Mesodermal cell (in vitro differentiated cells): ENCODE data around the gene LRRC8A.

Source experiments
- H3K27ac ChIP-seq: 2 replicates; pipeline ENCODE4 v1.7.0; 2013; ENCODE audit warnings: mild to moderate bottlenecking, low read depth, low read length, moderate library complexity; ENCODE audit not compliant: severe bottlenecking
- H3K36me3 ChIP-seq: 2 replicates; pipeline ENCODE4 v1.7.1; 2013; ENCODE audit warnings: mild to moderate bottlenecking, low read length, moderate library complexity; ENCODE audit not compliant: control insufficient read depth, insufficient read depth
- H3K4me1 ChIP-seq: one replicate; pipeline ENCODE4 v1.7.1; 2013; ENCODE audit warnings: mild to moderate bottlenecking, low read length; ENCODE audit not compliant: insufficient read depth, control insufficient read depth, poor library complexity, severe bottlenecking
- H3K4me3 ChIP-seq: 2 replicates; pipeline ENCODE4 v1.7.0; 2013; ENCODE audit warnings: low read length, control low read depth, mild to moderate bottlenecking; ENCODE audit not compliant: insufficient read depth, poor library complexity, severe bottlenecking; ENCODE audit errors: extremely low read depth
- H3K9me3 ChIP-seq: 2 replicates; pipeline ENCODE4 v1.7.1; 2013; ENCODE audit warnings: mild to moderate bottlenecking, low read length, moderate library complexity; ENCODE audit not compliant: control insufficient read depth
- WGBS, 2 experiments: methylation state at CpG; one replicate each; pipeline ENCODE4 v1.1.5; 2013; ENCODE audit warnings: missing lambda C conversion rate in 2 of 2; ENCODE audit not compliant: insufficient coverage in 2 of 2; 5-methylcytosine and 5-hydroxymethylcytosine counted together

Gene LRRC8A

DNA sequence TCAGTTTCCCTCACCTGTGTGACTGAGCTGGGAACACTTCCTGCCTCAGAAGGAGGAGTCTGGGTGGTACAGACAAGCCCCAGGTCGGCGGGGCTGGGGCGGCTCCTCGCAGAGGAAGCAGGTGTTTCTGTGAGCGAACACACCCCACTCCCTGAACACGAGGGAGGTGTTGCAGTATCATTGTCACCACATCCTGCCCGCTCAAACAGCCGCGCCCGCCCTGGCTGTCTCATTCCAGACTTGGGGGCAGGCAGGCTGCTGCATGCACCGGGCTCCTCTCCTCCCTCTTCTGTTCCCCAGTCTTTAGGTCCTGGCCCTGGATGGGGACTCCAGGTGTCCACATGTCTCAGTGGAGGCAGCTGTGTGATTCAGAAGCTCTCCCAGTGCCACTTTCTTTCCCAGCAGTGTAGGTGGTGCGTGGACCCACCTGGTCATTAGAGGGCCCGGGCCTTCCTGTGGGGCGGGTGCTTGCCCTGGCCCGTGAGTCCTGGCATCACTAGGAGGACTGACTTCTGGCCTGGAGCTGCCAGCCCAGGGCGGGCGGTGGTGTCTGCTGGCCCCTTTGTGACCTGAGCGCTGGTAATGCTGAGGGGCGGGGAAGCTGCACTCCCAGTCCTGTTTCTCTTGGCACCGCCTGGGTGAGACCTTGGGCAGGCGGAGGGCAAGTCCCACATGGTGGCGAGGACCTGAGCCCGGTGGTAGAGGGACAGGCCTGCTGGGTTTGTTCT, 20.6 kb downstream of the LRRC8A start:
- H3K4me3 ChIP-seq, result no peak overlapping the region
- 94 to 96% methylated on average over 19 to 21 of the region's 23 CpGs for WGBS, 2 experiments
- no peaks in the 10 kb centered on the region for H3K9me3 ChIP-seq
- H3K27ac ChIP-seq, result no peak overlapping the region
- H3K4me1 ChIP-seq, result peaks cover 34% of the 10 kb centered on the region
- peaks cover 78% of the 10 kb centered on the region for H3K36me3 ChIP-seq

DNA sequence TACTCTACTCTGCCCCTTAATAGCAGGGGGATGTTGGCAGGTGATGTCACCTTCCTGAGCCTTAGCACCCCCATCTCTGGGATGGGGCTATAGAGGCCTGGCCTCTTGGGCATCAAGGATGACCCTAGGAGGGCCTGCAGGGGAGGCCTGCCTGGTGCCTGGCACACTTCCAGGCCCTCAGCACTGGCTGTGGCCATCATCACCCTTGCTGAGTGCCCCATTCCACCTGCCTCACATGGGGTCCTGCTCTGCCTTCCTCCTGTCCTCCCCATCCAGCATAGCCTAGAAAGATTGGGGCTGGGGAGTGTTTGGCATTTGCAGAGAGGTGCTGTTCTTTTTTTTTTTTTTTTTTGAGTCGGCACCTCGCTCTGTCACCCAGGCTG, 21.1 kb downstream of the LRRC8A start:
- no peak overlapping the region for H3K4me3 ChIP-seq
- H3K27ac ChIP-seq, result no peak overlapping the region
- 90% methylated on average over 2 of the region's 2 CpGs; no CpG with 5 or more reads in 1 of the 2 experiments for WGBS, 2 experiments

DNA sequence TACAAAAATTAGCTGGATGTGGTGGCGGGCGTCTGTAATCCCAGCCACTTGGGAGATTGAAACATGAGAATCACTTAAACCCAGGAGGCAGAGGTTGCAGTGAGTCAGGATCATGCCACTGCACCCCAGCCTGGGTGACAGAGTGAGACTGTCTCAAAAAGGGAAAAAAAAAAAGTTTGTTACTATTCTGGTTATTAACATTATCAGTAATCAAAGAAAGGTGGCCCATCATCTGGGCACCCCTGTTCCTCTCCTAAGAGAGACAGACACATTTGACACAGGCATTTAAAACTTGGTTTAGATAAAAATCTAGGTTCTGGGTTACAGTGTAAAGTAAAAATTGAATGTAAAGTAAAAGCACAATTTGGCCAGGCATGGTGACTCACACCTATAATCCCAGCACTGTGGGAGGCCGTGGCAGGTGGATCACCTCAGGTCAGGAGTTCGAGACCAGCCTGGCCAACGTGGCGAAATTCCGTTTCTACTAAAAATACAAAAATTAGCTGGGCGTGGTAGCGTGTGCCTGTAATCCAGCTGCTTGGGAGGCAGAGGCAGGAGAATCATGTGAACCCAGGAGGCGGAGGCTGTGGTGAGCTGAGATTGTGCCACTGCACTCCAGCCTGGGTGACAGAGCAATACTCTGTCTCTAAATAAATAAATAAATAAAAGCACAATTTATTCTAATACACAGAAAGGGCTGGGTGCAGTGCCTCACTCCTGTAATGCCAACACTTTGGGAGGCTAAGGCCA, 22.1 kb downstream of the LRRC8A start:
- Histone ChIP-seq H3K9me3 (no peaks in the 10 kb centered on the region), H3K27ac (peak overlapping the region; percentile 16), H3K36me3 (peaks cover 79% of the 10 kb centered on the region), H3K4me3 (no peak overlapping the region), H3K4me1 (peaks cover 26% of the 10 kb centered on the region)
- WGBS, 2 experiments, result 92 to 100% methylated on average over 6 to 9 of the region's 10 CpGs

More for the DNA sequence above, 21.1 kb downstream of the LRRC8A start:
- Histone ChIP-seq H3K9me3 (no peaks in the 10 kb centered on the region), H3K4me1 (peaks cover 34% of the 10 kb centered on the region), H3K36me3 (peaks cover 79% of the 10 kb centered on the region)

DNA sequence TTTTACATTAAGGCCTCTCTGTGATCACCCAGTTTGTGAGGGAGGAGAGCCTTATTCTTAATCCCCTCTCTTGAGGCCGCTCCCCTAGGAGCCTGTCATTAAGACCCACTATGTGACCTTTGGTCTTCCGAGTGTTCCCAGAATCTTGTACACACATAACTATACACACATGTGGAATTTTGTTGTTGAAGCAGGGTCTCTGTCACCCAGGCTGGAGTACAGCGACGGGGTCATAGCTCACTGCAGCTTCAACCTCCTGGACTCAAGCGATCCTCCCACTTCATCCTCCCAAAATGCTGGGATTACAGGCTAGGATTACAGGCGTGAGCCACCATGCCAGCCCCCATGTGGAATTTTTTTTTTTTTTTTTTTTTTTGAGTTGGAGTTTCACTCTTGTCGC, 24.0 kb downstream of the LRRC8A start:
- Histone ChIP-seq H3K4me1 (peaks cover 23% of the 10 kb centered on the region), H3K9me3 (no peaks in the 10 kb centered on the region), H3K4me3 (no peak overlapping the region), H3K27ac (no peak overlapping the region), H3K36me3 (peaks cover 76% of the 10 kb centered on the region)
- 100% methylated on average over 1 to 3 of the region's 7 CpGs for WGBS, 2 experiments

DNA sequence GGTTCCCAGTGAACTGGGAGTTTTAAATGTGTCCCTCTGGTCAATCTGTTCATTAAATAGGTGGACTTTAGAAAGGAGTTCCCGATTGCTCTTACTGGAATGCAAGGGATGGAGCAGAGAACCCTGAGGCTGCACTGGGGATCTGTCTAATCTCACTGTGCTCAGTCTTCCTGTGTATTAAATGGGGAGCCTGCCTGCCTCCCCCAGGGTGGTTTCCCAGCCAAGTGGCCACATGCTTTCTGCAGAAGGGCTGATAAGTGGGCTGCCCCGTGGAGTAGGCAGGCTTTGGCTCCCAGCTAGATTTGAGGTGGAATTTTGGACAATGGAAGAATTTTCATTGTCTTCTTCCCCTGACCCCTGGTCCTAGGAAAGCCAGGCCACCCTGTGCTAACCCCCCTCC, 24.8 kb downstream of the LRRC8A start:
- Histone ChIP-seq H3K4me3 (no peak overlapping the region), H3K36me3 (peaks cover 72% of the 10 kb centered on the region), H3K27ac (no peak overlapping the region), H3K4me1 (peaks cover 28% of the 10 kb centered on the region), H3K9me3 (no peaks in the 10 kb centered on the region)
- 80 to 100% methylated on average over 2 of the region's 2 CpGs for WGBS, 2 experiments

DNA sequence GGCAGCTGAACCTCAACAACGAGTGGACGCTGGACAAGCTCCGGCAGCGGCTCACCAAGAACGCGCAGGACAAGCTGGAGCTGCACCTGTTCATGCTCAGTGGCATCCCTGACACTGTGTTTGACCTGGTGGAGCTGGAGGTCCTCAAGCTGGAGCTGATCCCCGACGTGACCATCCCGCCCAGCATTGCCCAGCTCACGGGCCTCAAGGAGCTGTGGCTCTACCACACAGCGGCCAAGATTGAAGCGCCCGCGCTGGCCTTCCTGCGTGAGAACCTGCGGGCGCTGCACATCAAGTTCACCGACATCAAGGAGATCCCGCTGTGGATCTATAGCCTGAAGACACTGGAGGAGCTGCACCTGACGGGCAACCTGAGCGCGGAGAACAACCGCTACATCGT, 26.4 kb downstream of the LRRC8A start:
- no peak overlapping the region for H3K27ac ChIP-seq
- H3K36me3 ChIP-seq, result peaks cover 73% of the 10 kb centered on the region
- peaks cover 32% of the 10 kb centered on the region for H3K4me1 ChIP-seq
- no peak overlapping the region for H3K4me3 ChIP-seq
- WGBS, 2 experiments, result 97% methylated on average over 24 of the region's 24 CpGs
- H3K9me3 ChIP-seq, result no peaks in the 10 kb centered on the region

DNA sequence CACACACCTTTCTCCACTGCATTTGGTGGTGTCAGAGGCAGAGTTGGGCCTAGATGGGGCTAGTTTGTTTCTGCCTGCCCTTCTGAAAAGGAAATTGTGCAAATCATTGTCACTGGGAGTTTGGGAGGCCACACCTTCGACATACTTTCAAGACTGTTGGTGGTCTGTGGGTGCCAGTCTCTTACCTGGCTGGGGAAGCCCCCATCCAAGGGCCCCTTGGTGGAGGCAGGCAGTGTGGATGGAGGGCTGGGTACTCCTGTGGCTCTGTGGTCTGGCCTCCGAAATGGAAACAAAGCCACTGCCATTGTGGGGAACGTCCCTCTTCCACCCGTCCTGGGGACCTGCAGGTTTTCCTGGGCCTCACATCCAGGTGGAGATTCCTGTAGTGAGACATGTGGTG, 27.9 kb downstream of the LRRC8A start:
- H3K27ac ChIP-seq, result no peak overlapping the region
- peaks cover 39% of the 10 kb centered on the region for H3K4me1 ChIP-seq
- no peaks in the 10 kb centered on the region for H3K9me3 ChIP-seq
- H3K4me3 ChIP-seq, result no peak overlapping the region
- 100% methylated on average over 2 to 4 of the region's 4 CpGs for WGBS, 2 experiments
- H3K36me3 ChIP-seq, result peaks cover 80% of the 10 kb centered on the region

DNA sequence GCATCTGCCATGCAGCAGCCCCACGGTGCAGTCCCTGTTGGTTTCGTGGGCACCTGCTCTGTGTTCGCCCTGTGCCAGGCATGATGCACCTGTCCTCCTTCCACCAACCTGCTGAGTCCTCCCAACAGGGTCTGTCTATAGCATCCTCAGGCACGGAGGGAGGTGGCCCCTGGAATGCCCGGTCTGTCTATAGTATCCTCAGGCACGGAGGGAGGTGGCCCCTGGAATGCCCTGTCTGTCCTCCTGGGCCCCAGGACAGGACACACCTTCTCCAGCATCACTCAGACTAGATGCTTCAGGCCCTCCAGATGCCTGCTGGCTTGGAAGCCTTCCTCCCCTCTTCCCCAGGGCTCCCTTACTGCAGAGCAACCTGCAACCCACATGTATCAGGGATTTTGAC, 29.0 kb downstream of the LRRC8A start:
- Histone ChIP-seq H3K27ac (peak overlapping the region; percentile 97), H3K4me3 (no peak overlapping the region), H3K36me3 (peaks cover 82% of the 10 kb centered on the region), H3K4me1 (peaks cover 45% of the 10 kb centered on the region), H3K9me3 (no peaks in the 10 kb centered on the region)
- 81 to 98% methylated on average over 3 to 6 of the region's 6 CpGs for WGBS, 2 experiments

DNA sequence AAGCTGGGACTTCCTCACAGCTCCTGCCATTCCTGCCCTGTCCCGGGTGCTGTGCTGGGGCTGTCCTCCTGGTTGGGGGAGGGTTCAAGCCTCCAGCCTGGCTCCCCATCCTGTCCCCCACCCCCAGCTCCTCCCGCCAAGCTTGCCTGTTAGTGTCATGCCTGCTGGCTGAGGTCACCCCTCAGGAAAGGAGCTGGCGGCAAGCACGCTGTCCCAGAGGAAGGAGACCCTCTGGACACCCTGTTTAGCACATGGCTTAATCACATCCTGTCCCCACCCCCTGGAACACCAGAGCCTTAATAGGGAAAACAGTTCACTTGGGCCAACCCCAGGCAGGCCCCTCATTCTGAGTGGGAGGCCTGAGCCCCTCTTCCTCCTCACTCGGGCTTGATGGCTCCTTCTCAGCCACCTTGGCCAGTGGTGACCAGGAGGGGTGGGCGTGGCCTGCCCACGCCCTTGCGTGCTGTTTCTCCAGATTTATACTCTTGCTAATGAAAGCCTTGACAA, 29.6 kb downstream of the LRRC8A start:
- Histone ChIP-seq H3K27ac (peak overlapping the region; percentile 97), H3K9me3 (no peaks in the 10 kb centered on the region), H3K4me1 (peaks cover 52% of the 10 kb centered on the region), H3K4me3 (no peak overlapping the region), H3K36me3 (peaks cover 85% of the 10 kb centered on the region)
- 27 to 35% methylated on average over 2 to 8 of the region's 8 CpGs for WGBS, 2 experiments

DNA sequence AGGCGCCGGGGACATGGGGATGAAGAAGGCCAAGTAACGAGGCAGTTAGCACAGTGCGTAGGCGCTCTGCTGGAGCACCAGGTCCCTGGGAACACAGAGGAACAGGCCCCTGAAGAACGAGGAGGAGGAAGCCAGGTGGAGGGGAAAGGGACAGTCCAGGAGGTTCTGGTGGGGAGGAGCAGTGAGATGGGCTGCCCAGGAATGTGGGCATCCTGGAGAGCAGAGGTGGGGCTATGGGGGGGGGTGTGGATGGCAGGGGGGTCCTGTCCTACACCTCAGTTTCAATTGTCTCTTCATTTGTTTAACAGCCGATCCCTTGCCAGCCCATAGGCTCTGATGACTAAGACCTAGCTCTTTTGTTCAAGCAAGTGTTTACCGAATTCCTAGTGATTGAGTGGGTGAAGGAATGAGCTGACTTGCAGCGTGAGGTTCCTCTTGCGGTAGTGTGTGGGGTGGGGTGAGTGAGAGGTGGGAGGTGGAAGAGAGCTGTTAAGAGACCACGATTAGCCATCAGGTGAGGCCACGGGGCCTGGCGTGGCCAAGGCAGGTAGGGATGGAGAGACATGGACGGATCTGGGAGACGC, 30.4 kb downstream of the LRRC8A start:
- H3K27ac ChIP-seq, result peak overlapping the region; percentile 97
- no peaks in the 10 kb centered on the region for H3K9me3 ChIP-seq
- 79 to 83% methylated on average over 14 of the region's 15 CpGs for WGBS, 2 experiments
- peaks cover 85% of the 10 kb centered on the region for H3K36me3 ChIP-seq
- peaks cover 53% of the 10 kb centered on the region for H3K4me1 ChIP-seq
- peak overlapping the region; percentile 2 for H3K4me3 ChIP-seq
